Measurements from ENCODE around the gene PCDHA8. TPM values are rescaled to one million over a fixed set of nuclear protein-coding genes. Genes with fewer than 3 reads are reported as not detected.
"Not testable (repeated sequence)": the region's sequence is repeated elsewhere in the genome, so short reads cannot be mapped to it uniquely, and the experiment has no call there.

PCDHA8 gene
- total RNA-seq, result 0.13 TPM in 1 of 2 replicates, not detected in the other

GRCh38 chr5:140840978-140841962, at the start of gene PCDHA8:
TSS of gene PCDHA8 (plus strand) at chr5:140841187. CDS start at chr5:140841322, 135 bp downstream.
- no peak for DNase-seq (ENCODE audit: low read depth in 2 of 2)

- no peak for DNase-seq (ENCODE audit: low read depth in 2 of 2)
Observed at GRCh38 chr5:140794595-140795258, 46.3 kb upstream of the PCDHA8 start, which contains the start of gene PCDHA2. TSS of gene PCDHA2 (plus strand) at chr5:140794852.

- DNase-seq (ENCODE audit: low read depth in 2 of 2), result no peak
Observed at GRCh38 chr5:140795259-140795641, 45.7 kb upstream of the PCDHA8 start.

GRCh38 chr5:140796072-140796717, 44.8 kb upstream of the PCDHA8 start:
- DNase-seq (ENCODE audit: low read depth in 2 of 2), result not testable (repeated sequence)

- DNase-seq (ENCODE audit: low read depth in 2 of 2), result no peak
Observed at GRCh38 chr5:140796718-140797095, 44.3 kb upstream of the PCDHA8 start.

GRCh38 chr5:140800816-140801493, 40.0 kb upstream of the PCDHA8 start, which contains the start of gene PCDHA3:
TSS of gene PCDHA3 (plus strand) at chr5:140801057.
- DNase-seq (ENCODE audit: low read depth in 2 of 2), result peak in 1 of 2 donors; percentile 36

GRCh38 chr5:140801494-140801841, 39.5 kb upstream of the PCDHA8 start:
- DNase-seq (ENCODE audit: low read depth in 2 of 2), result peak in 1 of 2 donors; percentile 7

- not testable (repeated sequence) for DNase-seq (ENCODE audit: low read depth in 2 of 2)
Observed at GRCh38 chr5:140802381-140802780, 38.6 kb upstream of the PCDHA8 start.

GRCh38 chr5:140802781-140803271, 38.2 kb upstream of the PCDHA8 start:
- DNase-seq (ENCODE audit: low read depth in 2 of 2), result no peak

GRCh38 chr5:140806834-140807775, 33.9 kb upstream of the PCDHA8 start, which contains the start of gene PCDHA4:
TSS of gene PCDHA4 (plus strand) at chr5:140807068.
- peak in 1 of 2 donors; percentile 18 for DNase-seq (ENCODE audit: low read depth in 2 of 2)

GRCh38 chr5:140808241-140808888, 32.6 kb upstream of the PCDHA8 start:
- DNase-seq (ENCODE audit: low read depth in 2 of 2), result not testable (repeated sequence)

- no peak for DNase-seq (ENCODE audit: low read depth in 2 of 2)
Observed at GRCh38 chr5:140808889-140809291, 32.1 kb upstream of the PCDHA8 start.

GRCh38 chr5:140821375-140822280, 19.4 kb upstream of the PCDHA8 start, which contains the start of gene PCDHA5:
TSS of gene PCDHA5 (plus strand) at chr5:140821613.
- peak in 1 of 2 donors; percentile 23 for DNase-seq (ENCODE audit: low read depth in 2 of 2)

GRCh38 chr5:140822281-140822629, 18.7 kb upstream of the PCDHA8 start:
- DNase-seq (ENCODE audit: low read depth in 2 of 2), result no peak

GRCh38 chr5:140822969-140823368, 18.0 kb upstream of the PCDHA8 start:
- DNase-seq (ENCODE audit: low read depth in 2 of 2), result not testable (repeated sequence)

- no peak for DNase-seq (ENCODE audit: low read depth in 2 of 2)
Observed at GRCh38 chr5:140823475-140823874, 17.5 kb upstream of the PCDHA8 start.

GRCh38 chr5:140827704-140828361, 13.2 kb upstream of the PCDHA8 start, which contains the start of gene PCDHA6:
TSS of gene PCDHA6 (plus strand) at chr5:140827960. CDS start at chr5:140828092, 132 bp downstream.
- DNase-seq (ENCODE audit: low read depth in 2 of 2), result no peak

- DNase-seq (ENCODE audit: low read depth in 2 of 2), result no peak
Observed at GRCh38 chr5:140828362-140828737, 12.6 kb upstream of the PCDHA8 start.

Data from dermis microvascular lymphatic vessel endothelial cell (primary cell).